ENCODE measurements around the gene MPC1L.

DNA sequence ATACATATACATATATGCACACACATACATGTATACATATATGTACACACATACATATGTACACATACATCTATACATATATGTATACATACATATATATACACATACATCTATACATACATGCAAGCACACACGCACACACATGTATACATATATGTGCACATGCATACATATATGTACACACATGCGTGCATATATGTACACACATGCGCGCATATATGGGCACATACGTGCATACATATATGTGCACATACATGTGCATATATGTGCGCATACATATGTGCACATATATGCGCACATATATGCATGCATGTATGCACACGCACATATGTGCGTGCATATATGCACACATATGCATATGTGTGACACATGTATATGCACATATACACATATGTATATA, 7.3 kb upstream of the MPC1L start:
- TF ChIP-seq, protein P1, sequence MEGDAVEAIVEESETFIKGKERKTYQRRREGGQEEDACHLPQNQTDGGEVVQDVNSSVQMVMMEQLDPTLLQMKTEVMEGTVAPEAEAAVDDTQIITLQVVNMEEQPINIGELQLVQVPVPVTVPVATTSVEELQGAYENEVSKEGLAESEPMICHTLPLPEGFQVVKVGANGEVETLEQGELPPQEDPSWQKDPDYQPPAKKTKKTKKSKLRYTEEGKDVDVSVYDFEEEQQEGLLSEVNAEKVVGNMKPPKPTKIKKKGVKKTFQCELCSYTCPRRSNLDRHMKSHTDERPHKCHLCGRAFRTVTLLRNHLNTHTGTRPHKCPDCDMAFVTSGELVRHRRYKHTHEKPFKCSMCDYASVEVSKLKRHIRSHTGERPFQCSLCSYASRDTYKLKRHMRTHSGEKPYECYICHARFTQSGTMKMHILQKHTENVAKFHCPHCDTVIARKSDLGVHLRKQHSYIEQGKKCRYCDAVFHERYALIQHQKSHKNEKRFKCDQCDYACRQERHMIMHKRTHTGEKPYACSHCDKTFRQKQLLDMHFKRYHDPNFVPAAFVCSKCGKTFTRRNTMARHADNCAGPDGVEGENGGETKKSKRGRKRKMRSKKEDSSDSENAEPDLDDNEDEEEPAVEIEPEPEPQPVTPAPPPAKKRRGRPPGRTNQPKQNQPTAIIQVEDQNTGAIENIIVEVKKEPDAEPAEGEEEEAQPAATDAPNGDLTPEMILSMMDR (IDR thresholded peaks at IDR 0.05) = no peak
- no peak for TF ChIP-seq POLR2A (IDR thresholded peaks at IDR 0.05)
